Ovary (tissue), 3 donors: ENCODE results near the gene HOXA13.

Experiments used
- POLR2A ChIP-seq: fragments of 450-650 bp; IDR thresholded peaks from one replicate; pipeline ENCODE4 v1.6.1; 2017; ENCODE audit warnings: antibody characterized with exemption, mild to moderate bottlenecking, moderate library complexity
- TF ChIP-seq, protein P1 (sequence below), 3 donors: fragments of 450-650 bp in 2 of 3; fragments of 200-600 bp in 1 of 3; IDR thresholded peaks; one replicate each; pipeline versions ENCODE4 v1.5.1 to v1.8.0; 2016 to 2022; ENCODE audit warnings: antibody characterized with exemption in 3 of 3, mild to moderate bottlenecking in 1 of 3
- donor health status: DM: no; HTN: no; CAD: no.

DNA sequence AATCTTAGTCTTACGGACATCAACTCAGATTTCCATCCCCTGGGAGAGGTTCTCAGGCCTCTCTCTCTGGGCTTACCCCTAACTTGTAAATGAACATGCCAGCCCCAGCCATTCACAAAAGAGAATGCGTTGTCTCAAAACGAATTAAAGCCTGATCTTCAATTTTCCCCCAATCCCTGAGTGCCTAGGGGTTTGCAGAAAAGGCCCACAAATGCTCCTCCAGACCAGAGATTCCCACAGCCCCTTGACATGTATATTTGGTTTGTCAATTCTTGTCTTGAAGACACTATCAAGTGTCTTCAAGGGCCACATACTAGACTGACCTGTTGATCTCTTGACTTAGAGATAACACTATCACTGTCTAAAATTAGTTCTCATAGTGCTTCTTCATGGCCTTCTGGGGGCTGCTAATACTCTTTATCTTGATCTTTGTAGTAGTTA, 11.9 kb upstream of the HOXA13 start:
- TF ChIP-seq, protein P1, sequence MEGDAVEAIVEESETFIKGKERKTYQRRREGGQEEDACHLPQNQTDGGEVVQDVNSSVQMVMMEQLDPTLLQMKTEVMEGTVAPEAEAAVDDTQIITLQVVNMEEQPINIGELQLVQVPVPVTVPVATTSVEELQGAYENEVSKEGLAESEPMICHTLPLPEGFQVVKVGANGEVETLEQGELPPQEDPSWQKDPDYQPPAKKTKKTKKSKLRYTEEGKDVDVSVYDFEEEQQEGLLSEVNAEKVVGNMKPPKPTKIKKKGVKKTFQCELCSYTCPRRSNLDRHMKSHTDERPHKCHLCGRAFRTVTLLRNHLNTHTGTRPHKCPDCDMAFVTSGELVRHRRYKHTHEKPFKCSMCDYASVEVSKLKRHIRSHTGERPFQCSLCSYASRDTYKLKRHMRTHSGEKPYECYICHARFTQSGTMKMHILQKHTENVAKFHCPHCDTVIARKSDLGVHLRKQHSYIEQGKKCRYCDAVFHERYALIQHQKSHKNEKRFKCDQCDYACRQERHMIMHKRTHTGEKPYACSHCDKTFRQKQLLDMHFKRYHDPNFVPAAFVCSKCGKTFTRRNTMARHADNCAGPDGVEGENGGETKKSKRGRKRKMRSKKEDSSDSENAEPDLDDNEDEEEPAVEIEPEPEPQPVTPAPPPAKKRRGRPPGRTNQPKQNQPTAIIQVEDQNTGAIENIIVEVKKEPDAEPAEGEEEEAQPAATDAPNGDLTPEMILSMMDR (IDR thresholded peaks at IDR 0.05), result no peak
- TF ChIP-seq POLR2A, result no peak
